Neuron (in vitro differentiated cells): ENCODE results near the gene ARPIN.
A peak's percentile ranks its signal among the peaks of the same experiment; 100 is the strongest.

ENCODE experiments used
- H2AFZ ChIP-seq: one replicate; pipeline ENCODE4 v1.6.1; 2013; ENCODE audit warnings: low read depth, mild to moderate bottlenecking, inconsistent platforms, low read length, moderate library complexity
- H3K27me3 ChIP-seq: one replicate; pipeline ENCODE4 v1.6.1; 2013; ENCODE audit warnings: low read length; ENCODE audit not compliant: insufficient read depth
- H3K36me3 ChIP-seq: one replicate; pipeline ENCODE4 v1.6.1; 2013; ENCODE audit warnings: low read length; ENCODE audit not compliant: insufficient read depth
- H3K4me1 ChIP-seq: one replicate; pipeline ENCODE4 v1.6.1; 2013; ENCODE audit warnings: low read length; ENCODE audit not compliant: insufficient read depth
- H3K4me3 ChIP-seq: 2 replicates; pipeline ENCODE4 v1.5.1; 2013; ENCODE audit warnings: mild to moderate bottlenecking, low read length, moderate library complexity
- H3K9me3 ChIP-seq: one replicate; pipeline ENCODE4 v1.6.1; 2013; ENCODE audit warnings: low read length

ARPIN gene

DNA sequence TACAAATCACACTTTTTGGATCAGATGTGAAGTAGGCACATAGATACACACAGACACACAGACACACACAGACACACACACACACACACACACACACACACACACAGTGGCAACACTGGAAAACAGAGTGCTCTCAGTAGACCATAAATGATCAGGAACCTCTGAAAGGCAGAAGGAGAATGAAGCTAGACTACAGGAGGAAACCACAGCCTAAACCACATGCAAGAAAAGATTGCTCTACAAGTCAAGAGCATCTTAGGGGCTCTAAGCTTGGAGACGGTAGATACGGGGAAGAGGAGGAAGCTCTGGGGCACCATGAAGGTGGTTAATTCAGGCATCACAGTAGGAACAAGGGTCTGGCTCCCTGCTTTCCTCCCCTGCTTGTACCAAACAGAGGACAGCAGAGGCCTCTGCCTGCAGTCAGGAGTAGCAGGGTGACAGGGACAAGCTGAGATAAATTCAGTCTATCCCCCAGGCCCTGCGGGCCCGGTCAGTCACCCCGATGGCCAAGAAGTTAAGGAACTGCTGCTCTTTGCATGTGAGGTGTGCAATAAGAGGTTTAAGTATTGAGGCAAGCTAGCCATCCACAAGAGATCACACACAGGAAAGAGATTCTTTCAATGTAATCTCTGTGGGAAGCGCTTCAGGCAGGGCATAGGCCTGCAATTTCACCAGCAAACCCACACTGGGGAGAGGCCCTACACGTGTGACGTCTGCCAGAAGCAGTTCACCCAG, 23.5 kb upstream of the ARPIN start:
- no peaks in the 10 kb centered on the region for H3K9me3 ChIP-seq
- no peaks in the 10 kb centered on the region for H3K4me1 ChIP-seq
- H3K27me3 ChIP-seq: peaks cover 8% of the 10 kb centered on the region
- H2AFZ ChIP-seq: no peak overlapping the region
- H3K36me3 ChIP-seq: no peaks in the 10 kb centered on the region
- no peak overlapping the region for H3K4me3 ChIP-seq

DNA sequence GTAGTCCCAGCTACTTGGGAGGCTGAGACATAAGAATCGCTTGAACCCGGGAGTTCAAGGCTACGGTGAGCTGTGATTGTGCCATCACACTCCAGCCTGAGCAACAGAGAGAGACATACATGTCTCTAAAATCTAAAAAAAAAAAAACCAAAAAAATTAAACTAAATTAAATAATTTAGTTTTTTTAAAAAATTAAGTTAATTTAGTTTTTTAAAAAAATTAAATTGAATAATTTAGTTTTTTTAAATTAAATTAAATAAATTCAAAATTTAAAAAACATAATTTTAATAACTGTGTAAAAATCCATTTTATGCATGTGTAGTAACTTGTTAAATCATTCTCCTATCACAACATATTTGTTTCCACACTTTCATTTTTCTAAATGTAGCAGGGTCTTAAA, 20.1 kb upstream of the ARPIN start:
- peaks cover 8% of the 10 kb centered on the region for H3K27me3 ChIP-seq
- no peaks in the 10 kb centered on the region for H3K9me3 ChIP-seq
- no peak overlapping the region for H2AFZ ChIP-seq
- no peaks in the 10 kb centered on the region for H3K36me3 ChIP-seq
- H3K4me1 ChIP-seq: no peaks in the 10 kb centered on the region
- no peak overlapping the region for H3K4me3 ChIP-seq

DNA sequence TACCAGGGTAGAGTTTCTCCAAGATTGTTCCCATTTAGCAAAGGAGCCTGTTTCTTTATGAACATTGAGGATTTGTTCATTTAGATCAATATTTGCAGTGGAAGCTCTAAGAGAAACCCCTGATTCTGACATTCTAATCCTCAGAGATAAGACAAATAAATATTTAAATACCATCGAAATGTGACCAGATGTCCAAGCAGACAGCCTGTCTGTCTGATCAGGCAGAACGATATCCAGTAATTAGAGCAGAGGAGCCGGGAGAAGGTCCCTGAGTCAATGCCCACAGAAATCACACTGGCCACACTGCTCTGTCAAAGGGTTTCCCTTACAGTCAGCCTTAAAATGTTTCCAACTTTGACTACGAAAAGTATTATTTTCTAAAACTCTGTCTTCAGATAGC, 15.7 kb upstream of the ARPIN start:
- no peaks in the 10 kb centered on the region for H3K36me3 ChIP-seq
- H3K4me1 ChIP-seq: no peaks in the 10 kb centered on the region
- no peak overlapping the region for H2AFZ ChIP-seq
- no peak overlapping the region for H3K4me3 ChIP-seq
- H3K9me3 ChIP-seq: no peaks in the 10 kb centered on the region
- H3K27me3 ChIP-seq: no peaks in the 10 kb centered on the region

DNA sequence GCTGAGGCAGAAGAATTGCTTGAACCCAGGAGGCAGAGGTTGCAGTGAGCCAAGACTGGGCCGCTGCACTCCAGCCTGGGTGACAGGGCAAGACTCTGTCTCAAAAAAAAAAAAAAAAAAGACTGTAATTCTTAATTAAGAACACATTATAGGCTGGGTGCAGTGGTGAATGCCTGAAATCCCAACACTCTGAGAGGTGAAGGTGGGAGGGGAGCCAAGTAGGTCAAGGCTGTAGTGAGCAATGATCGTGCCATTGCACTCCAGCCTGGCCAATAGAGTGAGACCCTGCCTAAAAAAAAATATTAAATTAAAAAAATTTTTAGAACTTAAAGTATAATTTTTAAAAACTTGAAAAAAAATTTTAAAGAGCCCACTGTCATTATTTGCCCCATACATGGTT, 13.4 kb upstream of the ARPIN start:
- H3K27me3 ChIP-seq: no peaks in the 10 kb centered on the region
- no peak overlapping the region for H2AFZ ChIP-seq
- H3K4me3 ChIP-seq: no peak overlapping the region
- no peaks in the 10 kb centered on the region for H3K9me3 ChIP-seq
- H3K4me1 ChIP-seq: no peaks in the 10 kb centered on the region
- H3K36me3 ChIP-seq: no peaks in the 10 kb centered on the region

DNA sequence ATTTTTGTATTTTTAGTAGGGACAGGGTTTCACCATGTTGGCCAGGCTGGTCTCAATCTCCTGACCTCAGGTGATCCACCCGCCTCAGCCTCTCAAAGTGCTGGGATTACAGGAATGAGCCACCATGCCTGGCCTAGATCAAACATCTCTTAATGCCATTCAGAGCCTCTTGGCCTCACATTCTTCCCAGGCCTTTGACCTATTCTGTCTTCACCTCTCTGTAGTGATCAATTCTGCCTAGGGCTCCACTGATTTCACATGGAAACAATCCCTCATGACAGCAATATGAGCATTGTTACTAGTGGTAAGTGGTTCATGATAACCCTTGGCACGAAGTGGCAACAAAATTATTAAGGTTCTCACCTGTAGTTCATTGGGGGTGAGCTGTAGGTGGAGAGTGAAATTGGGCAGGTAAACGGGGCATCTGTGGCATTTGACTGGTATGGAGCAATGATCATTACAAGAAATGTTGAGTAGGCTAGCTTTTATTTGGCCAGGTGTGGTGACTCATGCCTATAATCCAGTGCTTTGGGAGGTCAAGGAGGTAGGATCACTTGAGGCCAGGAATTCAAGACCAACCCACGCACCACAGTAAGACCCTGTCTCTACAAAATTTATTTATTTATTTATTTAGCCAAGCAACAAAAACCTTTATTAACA, 4.8 kb upstream of the ARPIN start:
- no peak overlapping the region for H3K4me3 ChIP-seq
- H3K27me3 ChIP-seq: no peaks in the 10 kb centered on the region
- H3K36me3 ChIP-seq: no peaks in the 10 kb centered on the region
- H2AFZ ChIP-seq: no peak overlapping the region
- no peaks in the 10 kb centered on the region for H3K9me3 ChIP-seq
- peaks cover 7% of the 10 kb centered on the region for H3K4me1 ChIP-seq

DNA sequence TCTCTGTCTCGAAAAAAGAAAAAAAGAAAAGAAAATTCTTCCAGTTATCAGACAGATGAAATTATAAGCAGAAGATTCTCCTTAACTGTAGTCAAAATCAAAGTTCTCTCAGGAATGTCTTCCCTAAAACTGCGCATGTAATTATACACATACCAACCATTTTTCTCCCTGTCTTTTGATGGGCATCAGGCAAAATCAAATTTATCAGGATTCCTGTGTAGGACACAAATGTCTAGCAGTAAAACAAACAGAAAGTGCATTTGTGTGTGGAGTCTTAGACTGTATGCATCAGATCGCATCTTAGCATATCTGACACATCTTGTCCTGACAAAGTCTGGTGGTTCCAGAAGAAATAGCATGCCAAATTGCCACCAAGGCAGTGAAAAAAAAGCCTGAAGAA, 3.9 kb upstream of the ARPIN start:
- Histone ChIP-seq H3K4me3 (no peak overlapping the region), H3K9me3 (no peaks in the 10 kb centered on the region), H3K27me3 (no peaks in the 10 kb centered on the region), H3K36me3 (no peaks in the 10 kb centered on the region), H3K4me1 (peaks cover 11% of the 10 kb centered on the region), H2AFZ (no peak overlapping the region)

DNA sequence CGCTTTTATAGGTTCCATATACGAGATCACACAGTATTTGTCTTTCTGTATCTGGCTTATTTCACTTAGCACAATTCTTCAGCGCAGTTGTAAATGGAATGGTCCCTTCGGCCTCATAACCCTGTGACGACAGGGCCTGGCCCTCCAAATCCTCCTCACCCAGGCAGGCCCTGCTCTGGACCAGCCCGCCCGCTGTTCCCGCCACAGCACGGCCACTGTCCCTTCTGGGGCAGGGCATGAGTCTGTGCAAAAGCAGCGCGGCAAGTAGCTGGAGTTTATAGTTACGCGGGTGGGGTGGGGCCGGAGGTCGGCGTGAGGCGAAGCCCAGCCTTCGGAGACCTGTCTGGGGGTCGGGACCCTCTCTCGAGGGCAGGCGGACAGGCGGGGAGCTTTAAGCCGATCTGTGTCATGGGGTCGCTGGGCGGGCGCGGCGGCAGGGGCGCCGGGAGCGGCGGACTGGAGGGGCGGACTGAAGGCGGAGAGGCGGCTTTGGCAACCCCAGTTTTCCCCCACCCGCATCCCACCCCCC, 543 bp downstream of the ARPIN start:
- Histone ChIP-seq H3K36me3 (peaks cover 18% of the 10 kb centered on the region), H2AFZ (peak overlapping the region; percentile 100)

DNA sequence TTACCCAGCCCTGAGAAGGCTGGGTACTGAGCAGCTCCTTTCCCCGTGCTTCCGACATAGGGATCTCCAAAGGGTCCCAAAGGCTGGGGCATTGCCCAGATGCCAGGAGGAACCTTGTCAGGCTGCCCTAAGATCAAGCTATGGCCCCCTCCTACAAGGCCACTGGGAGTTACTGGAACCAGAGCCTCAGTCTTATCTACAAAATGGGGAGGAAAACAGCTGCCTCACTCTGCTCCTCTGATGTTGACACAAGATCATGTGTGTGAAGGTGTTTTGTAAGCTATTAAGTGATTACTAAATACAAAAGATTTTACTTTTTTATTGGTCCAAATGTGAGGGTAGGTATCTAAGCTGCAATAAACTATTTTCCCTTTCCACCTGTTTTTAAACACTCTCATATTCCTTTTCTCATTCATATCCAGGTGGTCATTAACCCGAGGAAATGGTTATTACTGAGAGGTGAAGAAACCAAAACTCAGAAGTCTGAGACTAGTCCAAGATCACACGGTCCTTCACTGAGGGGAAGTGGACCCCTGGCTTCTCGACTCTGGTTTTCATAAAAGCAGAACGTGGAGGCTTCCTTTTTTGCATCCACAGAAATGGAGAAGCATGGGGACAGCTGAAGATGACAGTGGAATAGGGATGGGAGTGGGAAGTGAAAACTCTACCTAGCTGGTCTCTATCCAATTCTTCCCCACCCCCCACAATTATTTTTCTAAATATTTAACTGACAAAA, 1.7 kb downstream of the ARPIN start:
- Histone ChIP-seq H3K4me3 (no peak overlapping the region), H2AFZ (no peak overlapping the region), H3K36me3 (peaks cover 24% of the 10 kb centered on the region), H3K27me3 (no peaks in the 10 kb centered on the region), H3K9me3 (no peaks in the 10 kb centered on the region), H3K4me1 (peaks cover 11% of the 10 kb centered on the region)

More for the DNA sequence above, 543 bp downstream of the ARPIN start:
- peak overlapping the region; percentile 67 for H3K4me3 ChIP-seq
- peaks cover 11% of the 10 kb centered on the region for H3K4me1 ChIP-seq
- no peaks in the 10 kb centered on the region for H3K27me3 ChIP-seq
- H3K9me3 ChIP-seq: no peaks in the 10 kb centered on the region

DNA sequence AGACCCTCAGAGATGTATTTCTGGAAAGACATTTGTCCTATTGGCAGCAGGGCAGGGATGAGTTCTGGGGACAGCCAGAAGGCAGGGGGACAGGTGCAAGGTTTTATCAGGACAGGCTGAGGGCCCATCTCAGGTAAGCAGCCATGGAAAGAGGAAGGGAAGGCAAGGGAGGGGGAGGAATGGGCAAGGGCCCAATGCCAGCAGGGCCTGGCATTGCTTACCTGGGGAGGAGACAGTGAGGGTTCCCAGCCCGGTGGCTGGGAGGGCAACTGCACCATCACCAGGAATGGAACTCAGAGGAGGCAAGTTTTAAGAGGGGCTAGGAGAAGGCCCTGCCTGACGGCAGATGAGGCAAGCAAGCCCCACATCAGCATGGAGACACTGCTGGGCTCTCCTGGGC, 3.1 kb downstream of the ARPIN start:
- Histone ChIP-seq H3K27me3 (no peaks in the 10 kb centered on the region), H3K9me3 (no peaks in the 10 kb centered on the region), H3K4me1 (peaks cover 11% of the 10 kb centered on the region), H3K36me3 (peaks cover 32% of the 10 kb centered on the region), H3K4me3 (no peak overlapping the region), H2AFZ (no peak overlapping the region)

DNA sequence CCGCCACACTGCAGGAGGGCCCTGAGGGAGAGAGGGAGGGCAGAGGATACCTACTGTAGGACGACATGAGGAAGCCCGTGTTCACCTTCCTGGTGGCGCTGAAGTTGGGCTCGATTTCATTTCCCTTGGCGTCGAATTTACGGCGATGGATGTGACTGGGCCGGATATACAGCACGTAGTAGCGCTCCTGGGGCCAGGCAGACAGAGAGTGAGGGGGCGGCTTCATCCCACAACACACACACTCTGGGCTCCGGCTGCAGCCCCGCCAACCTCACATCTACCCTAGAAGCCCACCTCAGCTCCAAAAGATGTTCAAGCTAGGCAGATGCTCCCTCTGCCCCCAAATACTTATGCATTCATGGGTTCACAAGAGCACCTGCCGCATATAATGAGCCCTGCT, 4.5 kb downstream of the ARPIN start:
- H3K4me3 ChIP-seq: no peak overlapping the region
- no peaks in the 10 kb centered on the region for H3K9me3 ChIP-seq
- no peak overlapping the region for H2AFZ ChIP-seq
- no peaks in the 10 kb centered on the region for H3K27me3 ChIP-seq
- peaks cover 8% of the 10 kb centered on the region for H3K4me1 ChIP-seq
- peaks cover 46% of the 10 kb centered on the region for H3K36me3 ChIP-seq

DNA sequence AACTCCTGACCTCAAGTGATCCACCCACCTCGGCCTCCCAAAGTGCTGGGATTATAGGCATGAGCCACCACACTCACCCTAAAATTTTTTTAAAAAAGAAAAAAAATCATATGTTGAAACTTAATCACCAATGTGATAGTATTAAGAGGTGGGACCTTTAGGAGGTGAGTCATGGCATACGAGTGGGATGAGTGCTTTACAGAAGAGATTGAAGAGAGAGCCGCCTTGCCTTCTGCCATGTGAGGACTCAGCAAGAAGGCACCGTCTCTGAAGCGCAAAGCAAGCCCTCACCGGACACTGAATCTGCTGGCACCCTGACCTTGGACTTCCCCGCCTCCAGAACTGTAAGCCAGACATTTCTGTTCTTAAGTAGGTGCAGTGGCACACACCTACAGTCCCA, 5.5 kb downstream of the ARPIN start:
- no peak overlapping the region for H3K4me3 ChIP-seq
- H3K9me3 ChIP-seq: no peaks in the 10 kb centered on the region
- peaks cover 53% of the 10 kb centered on the region for H3K36me3 ChIP-seq
- no peak overlapping the region for H2AFZ ChIP-seq
- no peaks in the 10 kb centered on the region for H3K27me3 ChIP-seq
- peaks cover 4% of the 10 kb centered on the region for H3K4me1 ChIP-seq

DNA sequence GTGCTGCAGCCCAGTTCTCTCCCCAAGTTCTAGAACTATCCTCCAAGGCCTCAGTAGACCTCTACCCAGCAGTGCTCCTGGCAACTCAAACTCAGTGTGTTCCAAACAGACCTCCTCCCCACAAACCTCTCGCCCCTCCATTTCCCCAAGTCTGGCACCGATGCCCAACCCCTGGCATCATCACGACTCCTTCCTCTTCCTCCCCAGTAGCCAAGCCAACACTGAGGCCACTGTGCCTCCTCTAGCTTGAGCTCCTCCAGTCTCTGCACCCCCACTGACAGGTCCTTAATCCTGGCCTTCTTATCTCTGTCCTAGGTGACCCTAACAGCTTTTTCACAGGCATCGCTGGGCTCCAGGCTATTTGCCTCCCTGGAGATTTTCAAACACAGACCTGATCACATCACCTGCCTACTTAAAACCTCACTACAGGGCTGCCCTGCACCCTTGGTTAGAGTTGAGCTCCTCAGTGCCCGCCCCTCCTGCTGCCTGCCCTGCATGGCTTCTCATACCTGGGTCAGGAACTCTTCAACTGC, 6.8 kb downstream of the ARPIN start:
- no peaks in the 10 kb centered on the region for H3K27me3 ChIP-seq
- no peak overlapping the region for H3K4me3 ChIP-seq
- H3K9me3 ChIP-seq: no peaks in the 10 kb centered on the region
- H3K4me1 ChIP-seq: no peaks in the 10 kb centered on the region
- no peak overlapping the region for H2AFZ ChIP-seq
- H3K36me3 ChIP-seq: peaks cover 61% of the 10 kb centered on the region

DNA sequence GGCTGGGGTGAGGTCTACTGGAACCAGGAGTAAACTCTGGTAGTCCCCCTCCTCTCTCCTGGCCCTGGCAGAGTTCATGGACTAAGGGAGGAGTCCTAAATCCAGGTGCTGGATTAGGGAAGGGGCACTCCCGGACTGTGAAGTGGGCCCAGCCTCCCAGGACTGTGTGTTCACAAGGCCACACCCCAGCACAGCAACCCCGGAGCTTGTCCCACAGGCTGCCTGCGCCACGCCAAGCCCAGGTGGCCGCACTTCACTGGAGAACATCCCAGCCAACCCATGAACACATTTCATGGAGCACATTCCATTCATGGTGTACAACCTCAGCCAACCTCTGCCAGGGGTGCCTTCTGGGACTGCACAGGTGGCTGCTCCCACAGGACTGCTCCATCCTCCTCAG, 8.2 kb downstream of the ARPIN start:
- Histone ChIP-seq H2AFZ (no peak overlapping the region), H3K4me1 (no peaks in the 10 kb centered on the region), H3K9me3 (no peaks in the 10 kb centered on the region), H3K4me3 (no peak overlapping the region), H3K36me3 (peaks cover 63% of the 10 kb centered on the region), H3K27me3 (no peaks in the 10 kb centered on the region)
